Non-pigmented ciliary epithelial cell (primary cell): Measurements from ENCODE around the gene CCND1.

ENCODE experiments used
- DNase-seq: peaks from one replicate; pipeline ENCODE4 v3.0.0-alpha.2; 2010; ENCODE audit warnings: low read depth

Gene CCND1

GRCh38 chr11:69640995-69641581 is at the start of gene CCND1:
CCND1 (plus strand) TSS chr11:69641156; CDS start chr11:69641314, 158 bp downstream.
- DNase-seq: peak; percentile 72

DNA sequence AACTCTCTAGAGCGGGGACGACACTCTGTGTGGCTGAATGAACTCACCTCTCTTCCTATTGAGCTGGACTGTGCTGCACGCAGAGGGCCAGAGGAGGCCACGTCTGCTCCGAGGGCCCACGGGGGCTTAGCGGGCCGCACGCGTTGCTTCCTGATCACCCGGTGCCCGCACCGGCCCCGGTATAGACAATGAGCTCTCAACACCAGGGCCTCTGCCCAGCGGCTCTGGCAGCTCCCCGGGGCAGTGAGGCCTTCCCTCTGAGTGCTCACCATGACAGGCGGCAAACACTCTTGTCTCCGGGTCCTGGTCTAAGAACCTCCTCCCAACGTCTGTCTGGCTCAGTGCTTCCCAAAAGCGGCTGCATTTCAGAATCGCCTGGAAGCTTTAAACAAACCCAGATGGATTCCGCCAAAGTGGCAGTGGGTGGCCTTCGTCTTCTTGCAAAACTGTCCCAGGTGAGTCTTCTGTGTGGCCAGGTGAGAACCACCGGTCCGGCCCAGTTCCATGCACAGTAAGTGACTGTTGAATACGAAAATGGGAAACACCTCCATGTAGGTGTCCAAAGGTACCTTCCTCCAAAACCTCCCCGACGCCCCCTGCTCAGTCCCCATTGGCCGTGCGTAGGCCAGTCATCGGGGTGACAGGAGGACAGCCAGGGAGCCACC is 47.8 kb upstream of the CCND1 start:
- no peak for DNase-seq

GRCh38 chr11:69593851-69594250 is 47.1 kb upstream of the CCND1 start:
- DNase-seq: no peak

DNA sequence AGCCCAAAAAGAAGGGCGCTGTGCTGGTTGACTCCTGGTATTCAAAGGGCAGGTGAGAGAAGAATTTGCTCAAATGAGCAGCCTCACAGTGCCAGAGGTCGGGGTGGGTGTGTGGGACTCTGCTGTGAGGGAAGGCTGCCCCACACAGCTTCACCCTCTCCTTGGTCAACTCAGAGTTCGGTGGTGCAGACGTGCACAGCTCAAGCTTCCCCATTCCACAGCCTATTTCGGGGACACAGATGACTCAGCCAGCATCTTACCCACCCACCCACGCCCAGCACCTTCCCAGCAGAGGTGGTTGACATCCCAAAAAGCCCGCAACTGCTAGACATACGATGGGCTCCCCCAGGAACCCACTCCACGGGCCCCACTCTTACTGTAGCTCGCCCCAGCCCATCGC is 46.5 kb upstream of the CCND1 start:
- DNase-seq: no peak

GRCh38 chr11:69595805-69596665 is 44.9 kb upstream of the CCND1 start:
- no peak for DNase-seq

GRCh38 chr11:69598147-69598546 is 42.8 kb upstream of the CCND1 start:
- no peak for DNase-seq

DNA sequence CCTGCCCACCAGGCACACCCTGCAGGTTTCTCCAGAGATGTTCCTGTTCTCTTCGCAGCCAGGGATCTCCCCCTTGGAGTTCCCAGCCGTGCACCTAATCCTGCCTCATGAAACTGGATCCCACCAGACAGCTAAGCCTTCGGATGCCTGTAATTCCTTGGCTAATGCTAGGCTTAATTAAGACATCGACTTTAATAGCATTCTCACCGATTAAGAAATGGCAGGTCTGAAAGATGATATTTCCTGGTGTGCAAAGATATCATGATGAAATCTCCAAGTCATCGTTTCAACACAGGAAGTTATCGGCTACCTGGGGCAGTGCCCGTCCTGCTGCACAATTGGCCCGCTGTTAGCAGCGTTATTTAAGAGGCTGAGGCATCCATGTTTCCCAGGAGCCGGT is 41.5 kb upstream of the CCND1 start:
- DNase-seq: no peak

DNA sequence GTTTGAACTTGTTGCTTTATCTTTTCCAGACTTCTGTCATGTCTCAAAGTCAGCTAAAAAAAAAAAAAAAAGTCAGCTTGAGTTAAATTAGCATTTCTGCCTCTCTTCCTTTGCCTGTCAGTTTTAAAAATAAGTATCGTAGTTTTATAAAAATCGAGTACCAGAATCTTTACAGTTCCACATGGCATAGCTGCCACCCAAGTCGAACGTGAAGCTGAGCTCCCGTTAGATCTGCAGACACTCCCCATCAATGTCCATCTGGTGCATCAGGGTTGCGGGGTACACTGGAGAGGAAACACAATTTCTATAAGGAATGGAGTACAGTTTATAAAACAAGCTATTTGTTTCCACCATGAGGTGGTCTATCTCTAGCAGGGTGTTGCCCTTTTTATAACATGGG is 41.0 kb upstream of the CCND1 start:
- no peak for DNase-seq

- DNase-seq: no peak
These were observed 39.7 kb upstream of the CCND1 start for GRCh38 chr11:69601011-69601975.

DNA sequence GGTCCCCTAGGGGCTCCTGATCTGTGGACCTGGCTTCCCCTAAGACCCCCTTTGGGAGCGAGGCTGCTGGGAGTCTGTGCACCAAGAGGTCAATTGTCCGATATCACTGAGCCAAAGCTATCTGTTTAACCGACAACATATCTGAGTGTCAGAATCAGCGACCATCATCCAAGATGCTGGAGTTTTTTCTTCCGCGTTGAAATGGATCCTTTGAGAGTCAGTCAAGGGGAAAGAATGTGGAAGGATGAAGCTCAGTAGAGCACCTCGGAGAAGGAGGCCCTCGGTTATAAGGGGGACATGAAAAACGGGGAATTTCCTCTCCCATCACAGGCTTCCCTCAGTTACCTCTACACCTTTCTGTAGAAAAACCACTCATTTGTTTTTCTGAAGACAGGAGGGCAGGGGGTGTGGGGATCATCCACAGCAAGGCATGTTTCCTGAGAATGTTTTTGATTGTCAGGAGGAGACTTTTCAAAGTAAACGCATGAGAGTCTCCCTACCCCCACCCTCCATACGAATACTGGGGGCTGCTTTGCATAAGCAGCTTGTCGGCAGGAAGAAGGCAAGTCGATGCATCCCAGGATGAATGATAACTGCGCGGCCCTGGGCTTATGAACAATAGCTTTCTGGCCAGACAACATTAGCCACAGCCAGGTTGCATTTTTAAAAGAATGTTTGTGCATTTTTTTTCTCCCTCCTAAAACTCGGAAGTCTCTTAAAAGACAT is 37.7 kb upstream of the CCND1 start:
- no peak for DNase-seq

DNA sequence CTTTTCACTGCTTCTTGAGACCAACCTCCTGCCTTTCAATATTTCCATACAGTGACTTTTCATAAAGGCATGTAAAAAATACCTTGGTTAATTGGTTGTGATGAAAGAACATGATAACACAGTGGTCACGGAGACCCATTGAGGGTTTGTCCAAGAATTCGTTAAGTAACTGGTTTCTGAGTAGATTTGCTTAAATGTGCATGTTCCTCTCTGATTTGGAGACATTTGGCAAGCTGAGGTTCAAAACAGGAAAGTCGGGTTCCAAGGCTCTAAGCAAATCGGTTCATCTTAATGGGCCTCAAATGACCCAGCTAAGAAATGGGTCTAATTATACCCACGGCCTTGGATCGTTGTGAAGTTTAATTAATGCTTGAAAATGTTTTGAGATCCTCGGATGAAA is 36.9 kb upstream of the CCND1 start:
- DNase-seq: no peak

- no peak for DNase-seq
These were observed 35.0 kb upstream of the CCND1 start for GRCh38 chr11:69605737-69606526.

- DNase-seq: no peak
These were observed 31.6 kb upstream of the CCND1 start for GRCh38 chr11:69609351-69609750.

- no peak for DNase-seq
These were observed 29.1 kb upstream of the CCND1 start for GRCh38 chr11:69611548-69612526.

DNA sequence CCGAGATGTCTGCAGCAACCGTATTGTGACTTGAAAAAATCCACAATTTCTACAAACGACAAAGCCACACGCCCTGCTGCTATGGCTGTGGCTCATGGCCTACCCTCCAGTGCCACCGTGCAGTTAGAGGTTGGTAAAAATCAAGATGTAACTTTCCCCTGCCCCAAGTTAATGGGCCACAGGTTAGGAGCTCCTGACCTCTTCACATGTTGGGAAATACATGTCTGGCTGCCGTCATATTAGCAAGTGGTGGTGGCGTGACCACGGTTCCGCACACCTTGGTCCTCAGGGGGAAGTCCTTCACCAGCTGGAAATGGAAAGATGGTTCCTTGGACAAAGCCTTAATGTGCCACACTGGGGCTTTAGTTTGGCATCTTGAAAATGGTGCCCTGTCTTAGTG is 27.4 kb upstream of the CCND1 start:
- DNase-seq: no peak

DNA sequence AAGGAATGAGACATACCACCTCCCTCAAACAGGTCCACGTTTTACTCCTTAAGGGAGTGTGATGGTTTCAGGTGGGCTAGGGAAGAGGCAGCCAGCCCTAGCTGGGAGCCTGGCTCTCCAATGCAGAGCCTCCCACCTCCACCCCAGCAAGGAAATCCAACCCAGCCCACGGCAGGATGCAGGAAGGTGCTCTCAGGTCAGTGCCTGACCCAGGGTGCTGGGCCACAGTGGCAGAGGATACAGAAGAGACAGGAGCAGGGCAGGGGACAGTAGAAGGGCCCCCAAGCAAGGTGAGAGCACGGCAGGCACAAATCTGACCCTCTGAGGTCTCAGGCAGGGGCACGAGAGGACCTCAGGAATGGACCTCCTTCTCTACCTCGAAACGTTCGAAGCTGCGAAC is 26.9 kb upstream of the CCND1 start:
- no peak for DNase-seq

DNA sequence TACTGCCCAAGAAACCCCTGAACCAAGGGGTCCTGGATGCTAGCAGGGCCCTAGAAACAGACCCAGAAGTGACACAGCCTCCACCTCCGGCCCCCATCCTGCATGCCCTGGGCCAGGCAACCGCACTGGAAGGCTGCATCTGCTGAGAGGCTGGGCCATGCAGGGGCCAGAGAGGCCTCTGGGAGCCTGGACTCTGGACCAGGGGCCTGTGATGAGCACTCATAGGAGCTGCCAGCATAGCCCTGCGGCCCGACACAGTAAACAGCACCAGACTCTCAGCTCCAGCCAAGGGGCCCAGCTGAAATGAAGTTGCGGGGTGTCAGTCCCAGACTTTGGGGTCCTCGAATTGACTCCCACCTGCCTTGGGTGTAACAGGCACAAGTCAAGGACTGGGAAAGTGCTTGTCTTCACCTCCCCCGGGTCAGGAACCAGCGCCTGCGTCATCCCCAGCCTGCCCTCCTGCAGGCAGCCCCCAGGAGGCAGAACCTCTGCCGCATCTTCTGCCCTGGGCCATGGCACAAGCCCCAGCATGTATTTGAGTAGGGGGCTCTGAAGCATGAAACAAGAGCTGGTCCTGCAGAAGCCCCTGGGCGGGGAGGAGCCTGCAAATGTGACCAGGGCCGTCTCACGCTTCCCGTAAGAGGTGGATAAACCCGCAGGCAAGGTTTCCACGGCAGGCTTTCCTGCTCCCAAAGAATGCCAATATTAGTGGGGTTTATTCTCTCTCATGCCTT is 25.2 kb upstream of the CCND1 start:
- DNase-seq: no peak

GRCh38 chr11:69617220-69617619 is 23.7 kb upstream of the CCND1 start:
- no peak for DNase-seq

DNA sequence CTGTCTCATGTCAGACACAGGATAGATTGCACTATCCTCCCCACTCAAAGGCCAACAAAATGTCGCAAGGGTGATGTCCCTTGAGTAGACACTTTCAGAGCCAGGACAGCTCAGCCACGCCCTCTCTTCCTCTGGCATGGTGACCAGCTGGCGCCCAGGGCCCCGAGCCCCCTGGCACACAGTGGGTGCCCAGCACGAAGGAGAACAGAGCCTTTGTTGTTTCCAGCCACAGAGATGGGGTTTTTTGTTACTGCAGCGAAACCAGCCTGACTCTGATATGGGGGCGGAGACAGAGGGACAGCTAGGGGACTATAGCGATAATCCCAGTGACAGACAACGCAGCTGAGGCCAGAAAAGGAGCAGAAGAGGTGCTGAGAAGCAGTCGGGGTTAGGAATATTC is 23.3 kb upstream of the CCND1 start:
- DNase-seq: no peak
